Measurements from ENCODE around the gene NANOS3.

Gene NANOS3

GRCh38 chr19:13861714-13862531 lies 15.0 kb upstream of the NANOS3 start:
- TF ChIP-seq CTCF (IDR thresholded peaks at IDR 0.05; ENCODE audit: low read depth, low read length, missing control alignments) = peak; percentile 92
- H3K4me3 ChIP-seq (ENCODE audit: low read depth, low read length) = peak overlapping the region; percentile 59
- DNase-seq (ENCODE audit: low read depth) = peak; percentile 59

- no peak overlapping the region for H3K4me3 ChIP-seq (ENCODE audit: low read depth, low read length)
- no peak for TF ChIP-seq CTCF (IDR thresholded peaks at IDR 0.05; ENCODE audit: low read depth, low read length, missing control alignments)
- no peak for DNase-seq (ENCODE audit: low read depth)
Measured at GRCh38 chr19:13864046-13864666, 12.8 kb upstream of the NANOS3 start.

GRCh38 chr19:13864667-13865570 lies 12.0 kb upstream of the NANOS3 start:
- DNase-seq (ENCODE audit: low read depth) = no peak
- H3K4me3 ChIP-seq (ENCODE audit: low read depth, low read length) = no peak overlapping the region
- no peak for TF ChIP-seq CTCF (IDR thresholded peaks at IDR 0.05; ENCODE audit: low read depth, low read length, missing control alignments)

GRCh38 chr19:13865571-13866462 lies 11.1 kb upstream of the NANOS3 start:
- peak; percentile 2 for TF ChIP-seq CTCF (IDR thresholded peaks at IDR 0.05; ENCODE audit: low read depth, low read length, missing control alignments)
- H3K4me3 ChIP-seq (ENCODE audit: low read depth, low read length) = peak overlapping the region; percentile 37
- DNase-seq (ENCODE audit: low read depth) = no peak

GRCh38 chr19:13866463-13867046 lies 10.4 kb upstream of the NANOS3 start:
- no peak for TF ChIP-seq CTCF (IDR thresholded peaks at IDR 0.05; ENCODE audit: low read depth, low read length, missing control alignments)
- H3K4me3 ChIP-seq (ENCODE audit: low read depth, low read length) = no peak overlapping the region
- no peak for DNase-seq (ENCODE audit: low read depth)

- no peak for TF ChIP-seq CTCF (IDR thresholded peaks at IDR 0.05; ENCODE audit: low read depth, low read length, missing control alignments)
- DNase-seq (ENCODE audit: low read depth) = no peak
Measured at GRCh38 chr19:13868663-13869062, 8.3 kb upstream of the NANOS3 start.

More at GRCh38 chr19:13868663-13869062, 8.3 kb upstream of the NANOS3 start:
- no peak overlapping the region for H3K4me3 ChIP-seq (ENCODE audit: low read depth, low read length)

Measured in GM12864 (cell line).